NCI-H1105 treated with DMSO at 0.1 percent for 48 hours (cell line): ENCODE results near the gene ASTN2.

ENCODE experiments used
- DNase-seq: peaks from one replicate; lab custom pipeline; 2025; lab: John Stamatoyannopoulos, UW

The ASTN2 gene

GRCh38 chr9:116736399-116737151 lies 678.3 kb downstream of the ASTN2 start:
- no peak for DNase-seq

GRCh38 chr9:116733010-116733641 lies 681.7 kb downstream of the ASTN2 start:
- DNase-seq = no peak

GRCh38 chr9:116726602-116727001 lies 688.3 kb downstream of the ASTN2 start:
- no peak for DNase-seq

- DNase-seq = no peak
Measured at GRCh38 chr9:116724123-116724522, 690.7 kb downstream of the ASTN2 start.

GRCh38 chr9:116721944-116722343 lies 692.9 kb downstream of the ASTN2 start:
- no peak for DNase-seq

DNA sequence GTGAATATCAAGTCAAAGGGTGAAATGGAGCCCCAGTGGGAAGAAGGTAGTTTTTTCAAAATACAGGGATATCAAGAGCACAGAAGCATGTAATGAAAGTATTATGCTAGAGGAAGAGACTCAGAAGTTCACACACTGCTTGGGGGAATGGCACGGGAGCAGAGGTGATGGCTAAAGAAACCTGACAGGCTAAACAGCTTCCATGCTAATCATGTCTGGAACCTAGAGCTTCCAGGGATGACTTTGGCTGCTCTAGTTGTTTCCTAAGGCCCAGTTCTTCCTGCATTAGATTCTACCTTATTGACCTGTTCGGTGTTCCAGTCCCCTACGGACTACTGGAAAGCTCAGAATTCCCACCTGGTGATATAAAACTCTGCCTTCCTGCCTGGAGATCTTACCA lies 693.4 kb downstream of the ASTN2 start:
- no peak for DNase-seq

DNA sequence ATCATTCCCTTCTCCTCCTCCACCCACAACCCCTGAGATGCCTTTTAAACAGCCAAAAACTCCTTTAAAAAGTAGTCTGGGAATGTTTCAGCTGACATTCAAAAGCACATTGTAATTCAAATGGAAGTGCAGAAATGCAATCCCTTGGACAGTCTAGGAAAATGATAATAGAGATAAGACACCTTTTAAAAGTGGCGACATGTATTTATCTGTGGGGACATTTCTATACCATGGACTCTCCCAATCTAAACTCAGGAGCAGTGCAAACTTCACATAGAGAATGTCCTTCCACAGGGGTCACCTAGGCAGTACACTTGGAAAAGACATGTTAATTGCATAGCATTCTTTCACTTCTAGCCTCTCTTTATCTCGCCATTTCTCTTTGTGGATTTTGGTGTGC lies 694.7 kb downstream of the ASTN2 start:
- DNase-seq = no peak

GRCh38 chr9:116718111-116718510 lies 696.7 kb downstream of the ASTN2 start:
- DNase-seq = no peak

GRCh38 chr9:116717150-116717549 lies 697.7 kb downstream of the ASTN2 start:
- no peak for DNase-seq

- no peak for DNase-seq
Measured at GRCh38 chr9:116716438-116716837, 698.4 kb downstream of the ASTN2 start.

- DNase-seq = no peak
Measured at GRCh38 chr9:116715751-116716150, 699.1 kb downstream of the ASTN2 start.

DNA sequence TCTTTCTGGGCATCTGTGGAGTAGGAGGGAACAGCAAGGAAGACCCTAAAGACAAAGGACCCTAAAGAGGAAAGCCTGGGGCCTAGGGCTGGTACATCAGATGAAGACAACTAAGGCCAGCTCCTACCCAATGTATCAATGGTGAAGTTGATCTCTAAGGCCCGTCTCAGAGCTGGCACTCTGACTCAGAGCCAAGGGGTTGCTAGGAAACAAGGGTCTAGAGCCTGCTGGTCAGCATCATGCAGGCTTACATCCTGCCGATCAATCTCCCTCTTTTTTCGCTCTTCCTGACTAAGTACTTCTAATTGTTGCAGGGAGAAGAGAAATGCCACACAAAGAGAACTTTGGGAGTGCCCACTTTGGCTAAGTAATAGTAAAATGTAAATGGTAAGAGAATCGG lies 701.6 kb downstream of the ASTN2 start:
- DNase-seq = peak; percentile 22

GRCh38 chr9:116712781-116713180 lies 702.1 kb downstream of the ASTN2 start:
- DNase-seq = no peak

GRCh38 chr9:116706310-116707290 lies 708.3 kb downstream of the ASTN2 start:
- no peak for DNase-seq

DNA sequence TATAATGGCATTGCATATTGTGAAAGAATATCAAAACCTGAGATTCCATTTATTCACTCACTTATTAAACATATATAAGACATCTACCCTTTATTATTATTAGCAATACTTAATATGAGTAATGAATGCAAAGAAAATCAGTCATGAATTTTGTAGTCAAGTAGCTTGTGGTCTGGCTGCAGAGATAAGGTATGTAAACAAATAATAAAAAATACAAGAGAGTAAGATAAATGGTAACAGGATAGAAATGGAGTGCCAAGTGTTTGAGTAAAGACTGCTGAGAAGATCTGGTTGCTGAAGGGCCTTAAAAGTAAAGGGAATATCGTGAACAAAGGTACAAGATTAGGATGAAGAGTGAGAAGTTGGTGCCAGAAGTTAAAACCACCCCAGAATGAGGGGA lies 709.3 kb downstream of the ASTN2 start:
- DNase-seq = no peak

DNA sequence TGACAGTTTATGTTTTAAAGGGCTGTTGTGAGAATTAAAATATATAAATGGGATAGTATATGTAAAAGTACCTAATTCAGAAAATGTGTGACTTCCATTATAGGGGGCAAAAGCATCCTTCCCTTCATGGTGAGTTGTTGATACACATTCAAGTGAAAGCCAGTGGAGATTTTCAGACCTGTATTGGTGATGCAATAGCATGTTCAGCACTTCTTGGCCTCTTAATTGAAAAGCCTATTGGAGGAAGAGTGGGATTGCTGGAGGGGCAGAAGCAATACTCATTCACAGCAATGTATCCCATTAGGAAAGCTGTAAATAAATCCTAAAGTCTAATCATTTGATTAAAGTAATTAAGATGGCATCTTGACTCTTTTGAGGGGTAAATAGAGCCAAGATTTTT lies 710.4 kb downstream of the ASTN2 start:
- no peak for DNase-seq

- no peak for DNase-seq
Measured at GRCh38 chr9:116703634-116704033, 711.2 kb downstream of the ASTN2 start.

GRCh38 chr9:116701940-116702642 lies 712.8 kb downstream of the ASTN2 start:
- no peak for DNase-seq

- peak; percentile 42 for DNase-seq
Measured at GRCh38 chr9:116700882-116701865, 713.7 kb downstream of the ASTN2 start.

GRCh38 chr9:116700279-116700678 lies 714.6 kb downstream of the ASTN2 start:
- DNase-seq = no peak

DNA sequence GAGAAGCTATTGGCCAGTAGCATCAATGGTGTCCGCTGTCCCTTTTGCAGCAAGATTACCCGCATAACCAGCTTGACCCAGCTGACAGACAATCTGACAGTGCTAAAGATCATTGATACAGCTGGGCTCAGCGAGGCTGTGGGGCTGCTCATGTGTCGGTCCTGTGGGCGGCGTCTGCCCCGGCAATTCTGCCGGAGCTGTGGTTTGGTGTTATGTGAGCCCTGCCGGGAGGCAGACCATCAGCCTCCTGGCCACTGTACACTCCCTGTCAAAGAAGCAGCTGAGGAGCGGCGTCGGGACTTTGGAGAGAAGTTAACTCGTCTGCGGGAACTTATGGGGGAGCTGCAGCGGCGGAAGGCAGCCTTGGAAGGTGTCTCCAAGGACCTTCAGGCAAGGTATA lies 717.0 kb downstream of the ASTN2 start:
- no peak for DNase-seq
